Gastroesophageal sphincter (tissue), 4 donors: ENCODE measurements around the gene C2orf92. TPM values are rescaled to one million over a fixed set of nuclear protein-coding genes. Genes with fewer than 3 reads are reported as not detected.
"Not testable (repeated sequence)": the region's sequence is repeated elsewhere in the genome, so short reads cannot be mapped to it uniquely, and the experiment has no call there.

Source experiments
- ATAC-seq: fragments of 150-250 bp; one replicate; pipeline ENCODE4 v1.9.1; 2016; ENCODE audit warnings: mild to moderate bottlenecking, moderate library complexity
- H3K27ac ChIP-seq, 4 donors: fragments of 200-600 bp; sonication (generic) in 3 of 4; 1 replicate in 3 of 4; 2 replicates in 1 of 4; pipeline ENCODE4 v1.5.1; 2016 to 2019
- H3K27me3 ChIP-seq: fragments of 200-600 bp; sonication (generic); one replicate; pipeline ENCODE4 v1.5.1; 2019
- H3K36me3 ChIP-seq, 2 donors: fragments of 200-600 bp; sonication (generic); one replicate each; pipeline ENCODE4 v1.5.1; 2019; ENCODE audit warnings: control low read depth in 1 of 2
- H3K4me1 ChIP-seq, 3 donors: fragments of 200-600 bp; sonication (generic); 1 replicate in 2 of 3; 2 replicates in 1 of 3; pipeline ENCODE4 v1.5.1; 2016 to 2019; ENCODE audit warnings: control low read depth in 2 of 3
- H3K4me3 ChIP-seq, 2 donors: fragments of 200-600 bp; sonication (generic); one replicate each; pipeline ENCODE4 v1.5.1; 2019; ENCODE audit warnings: mild to moderate bottlenecking in 1 of 2, moderate library complexity in 1 of 2
- H3K9me3 ChIP-seq, 3 donors: fragments of 200-600 bp; sonication (generic); one replicate each; pipeline ENCODE4 v1.5.1; 2017 to 2019; ENCODE audit warnings: control low read depth in 2 of 3
- CTCF ChIP-seq, 4 experiments: fragments of 200-600 bp in 2 of 4; fragments of 450-650 bp in 2 of 4; sonication (generic) in 1 of 4; IDR thresholded peaks; one replicate each; pipeline ENCODE4 v1.5.1; 2017 to 2019; ENCODE audit warnings: antibody characterized with exemption in 4 of 4, mild to moderate bottlenecking in 2 of 4, moderate library complexity in 2 of 4
- EP300 ChIP-seq: sonication (generic); formaldehyde crosslinking; IDR thresholded peaks from one replicate; pipeline ENCODE4 v1.6.1; 2017; ENCODE audit warnings: antibody characterized with exemption, mild to moderate bottlenecking
- POLR2A ChIP-seq, 2 donors: fragments of 450-650 bp; IDR thresholded peaks; one replicate each; pipeline ENCODE4 v1.6.1; 2017; ENCODE audit warnings: antibody characterized with exemption in 2 of 2, mild to moderate bottlenecking in 2 of 2, moderate library complexity in 1 of 2
- POLR2AphosphoS5 ChIP-seq: sonication (generic); formaldehyde crosslinking; IDR thresholded peaks from one replicate; pipeline ENCODE4 v1.6.1; 2017; ENCODE audit warnings: antibody characterized with exemption
- WGBS, 2 donors: methylation state at CpG; one replicate each; pipeline ENCODE4 v1.1.5; 2018; ENCODE audit warnings: low coverage in 1 of 2; 5-methylcytosine and 5-hydroxymethylcytosine counted together
- total RNA-seq, 4 donors: library from RNA; depleted of rRNA; stranded (reverse); fragments of >200 nt; gene quantifications; one replicate each; pipeline ENCODE4 v1.1.0, GENCODE V29; 2016

C2orf92 gene
- total RNA-seq, 4 donors from 2014 or later, result 1.5 to 6.7 (median 2.5) TPM

GRCh38 chr2:97711394-97711711 is 41.8 kb downstream of the C2orf92 start:
- no peak overlapping the region for H3K4me3 ChIP-seq
- WGBS, 2 donors, result 87% methylated on average over 6 of the region's 6 CpGs; no CpG with 5 or more reads in 1 of the 2 donors
- ATAC-seq, result no peak
- TF ChIP-seq POLR2AphosphoS5, result no peak
- no peak for TF ChIP-seq CTCF (IDR thresholded peaks at IDR 0.05)
- TF ChIP-seq POLR2A (IDR thresholded peaks at IDR 0.05), result no peak
- no peak for TF ChIP-seq EP300
- H3K36me3 ChIP-seq, result no peaks in the 10 kb centered on the region
- no peaks in the 10 kb centered on the region for H3K4me1 ChIP-seq
- no peaks in the 10 kb centered on the region for H3K9me3 ChIP-seq
- peaks cover 25% of the 10 kb centered on the region for H3K27me3 ChIP-seq
- no peak overlapping the region for H3K27ac ChIP-seq

GRCh38 chr2:97712175-97712574 is 42.7 kb downstream of the C2orf92 start:
- not testable (repeated sequence) for H3K4me1 ChIP-seq, H3K36me3 ChIP-seq, H3K9me3 ChIP-seq, H3K4me3 ChIP-seq, H3K27ac ChIP-seq, ATAC-seq
- peaks cover 24% of the 10 kb centered on the region for H3K27me3 ChIP-seq
- WGBS, 2 donors, result 64 to 86% methylated on average over 8 to 9 of the region's 9 CpGs

- ATAC-seq, result peak; percentile 6
- Histone ChIP-seq H3K27me3 (peaks cover 18% of the 10 kb centered on the region), H3K9me3 (no peaks in the 10 kb centered on the region), H3K27ac (no peak overlapping the region), H3K4me3 (no peak overlapping the region), H3K4me1 (no peaks in the 10 kb centered on the region), H3K36me3 (no peaks in the 10 kb centered on the region)
- TF ChIP-seq EP300 (no peak), CTCF (IDR thresholded peaks at IDR 0.05) (no peak), POLR2A (IDR thresholded peaks at IDR 0.05) (no peak), POLR2AphosphoS5 (no peak)
- WGBS, 2 donors, result 67% methylated on average over 6 of the region's 11 CpGs; no CpG with 5 or more reads in 1 of the 2 donors
These were observed 43.3 kb downstream of the C2orf92 start for GRCh38 chr2:97712693-97713295.

- Histone ChIP-seq H3K36me3 (no peaks in the 10 kb centered on the region), H3K9me3 (no peaks in the 10 kb centered on the region), H3K27me3 (peaks cover 11% of the 10 kb centered on the region), H3K4me1 (no peaks in the 10 kb centered on the region), H3K27ac (no peak within 1 kb of the TSS), H3K4me3 (peak within 1 kb of the TSS in 1 of 2 donors; percentile 6)
- no peak for TF ChIP-seq CTCF (IDR thresholded peaks at IDR 0.05)
- no peak for TF ChIP-seq EP300
- TF ChIP-seq POLR2A (IDR thresholded peaks at IDR 0.05), result no peak
- TF ChIP-seq POLR2AphosphoS5, result no peak
- no peak for ATAC-seq
- 70% methylated on average over 2 to 10 of the region's 21 CpGs for WGBS, 2 donors
These were observed 44.0 kb downstream of the C2orf92 start, which contains the start of gene ZAP70 for GRCh38 chr2:97713296-97714083. ZAP70 (plus strand) TSS chr2:97713576; CDS start chr2:97724037, 10,461 bp downstream.

GRCh38 chr2:97714084-97714949 is 44.8 kb downstream of the C2orf92 start:
- 76% methylated on average over 11 of the region's 17 CpGs; no CpG with 5 or more reads in 1 of the 2 donors for WGBS, 2 donors
- Histone ChIP-seq H3K36me3 (no peaks in the 10 kb centered on the region), H3K4me3 (peak overlapping the region in 1 of 2 donors; percentile 6), H3K27ac (no peak overlapping the region), H3K27me3 (peaks cover 6% of the 10 kb centered on the region), H3K4me1 (no peaks in the 10 kb centered on the region), H3K9me3 (no peaks in the 10 kb centered on the region)
- no peak for ATAC-seq
- TF ChIP-seq EP300, result no peak
- TF ChIP-seq POLR2A (IDR thresholded peaks at IDR 0.05), result no peak
- TF ChIP-seq POLR2AphosphoS5, result no peak
- no peak for TF ChIP-seq CTCF (IDR thresholded peaks at IDR 0.05)
